ENCODE results near the gene FTO. TPM values are rescaled to one million over a fixed set of nuclear protein-coding genes. Genes with fewer than 3 reads are reported as not detected.

Gene FTO
- total RNA-seq, 1 donor from 2014 or later: 107 TPM

GRCh38 chr16:54112451-54113206 lies 408.7 kb downstream of the FTO start:
- H3K27ac Mint-ChIP-seq (ENCODE audit: unreplicated experiment): no peak overlapping the region
- no peaks in the 10 kb centered on the region for H3K27me3 Mint-ChIP-seq (ENCODE audit: low read depth)
- no peaks in the 10 kb centered on the region for H3K4me1 Mint-ChIP-seq
- H3K36me3 Mint-ChIP-seq (ENCODE audit: low read depth): peaks cover 8% of the 10 kb centered on the region
- no peaks in the 10 kb centered on the region for H3K9me3 Mint-ChIP-seq
- no peak for TF ChIP-seq CTCF (conservative IDR thresholded peaks at IDR 0.05)
- no peak overlapping the region for H3K4me3 Mint-ChIP-seq
- DNase-seq (ENCODE audit: low read depth, low spot score): no peak

GRCh38 chr16:54115558-54115957 lies 411.6 kb downstream of the FTO start:
- no peak for DNase-seq (ENCODE audit: low read depth, low spot score)

GRCh38 chr16:54116124-54116655 lies 412.2 kb downstream of the FTO start:
- no peak overlapping the region for H3K27ac Mint-ChIP-seq (ENCODE audit: unreplicated experiment)
- no peak for TF ChIP-seq CTCF (conservative IDR thresholded peaks at IDR 0.05)
- no peaks in the 10 kb centered on the region for H3K4me1 Mint-ChIP-seq
- DNase-seq (ENCODE audit: low read depth, low spot score): no peak
- no peaks in the 10 kb centered on the region for H3K27me3 Mint-ChIP-seq (ENCODE audit: low read depth)
- H3K4me3 Mint-ChIP-seq: no peak overlapping the region
- H3K36me3 Mint-ChIP-seq (ENCODE audit: low read depth): peaks cover 10% of the 10 kb centered on the region
- H3K9me3 Mint-ChIP-seq: no peaks in the 10 kb centered on the region

More at GRCh38 chr16:54115558-54115957, 411.6 kb downstream of the FTO start:
- H3K36me3 Mint-ChIP-seq (ENCODE audit: low read depth): peaks cover 10% of the 10 kb centered on the region
- H3K27me3 Mint-ChIP-seq (ENCODE audit: low read depth): no peaks in the 10 kb centered on the region
- H3K4me3 Mint-ChIP-seq: no peak overlapping the region
- TF ChIP-seq CTCF (conservative IDR thresholded peaks at IDR 0.05): no peak
- H3K9me3 Mint-ChIP-seq: no peaks in the 10 kb centered on the region
- no peak overlapping the region for H3K27ac Mint-ChIP-seq (ENCODE audit: unreplicated experiment)
- no peaks in the 10 kb centered on the region for H3K4me1 Mint-ChIP-seq

- no peak overlapping the region for H3K27ac Mint-ChIP-seq (ENCODE audit: unreplicated experiment)
- peaks cover 7% of the 10 kb centered on the region for H3K36me3 Mint-ChIP-seq (ENCODE audit: low read depth)
- H3K27me3 Mint-ChIP-seq (ENCODE audit: low read depth): no peaks in the 10 kb centered on the region
- no peaks in the 10 kb centered on the region for H3K9me3 Mint-ChIP-seq
- no peak for DNase-seq (ENCODE audit: low read depth, low spot score)
- no peaks in the 10 kb centered on the region for H3K4me1 Mint-ChIP-seq
- H3K4me3 Mint-ChIP-seq: no peak overlapping the region
- no peak for TF ChIP-seq CTCF (conservative IDR thresholded peaks at IDR 0.05)
Observed at GRCh38 chr16:54118846-54119245, 414.9 kb downstream of the FTO start.

GRCh38 chr16:54120846-54121480 lies 417.0 kb downstream of the FTO start:
- Mint-ChIP-seq H3K4me1 (no peaks in the 10 kb centered on the region), H3K27me3 (ENCODE audit: low read depth) (no peaks in the 10 kb centered on the region), H3K9me3 (no peaks in the 10 kb centered on the region), H3K27ac (ENCODE audit: unreplicated experiment) (no peak overlapping the region), H3K4me3 (no peak overlapping the region), H3K36me3 (ENCODE audit: low read depth) (peaks cover 2% of the 10 kb centered on the region)
- no peak for TF ChIP-seq CTCF (conservative IDR thresholded peaks at IDR 0.05)
- no peak for DNase-seq (ENCODE audit: low read depth, low spot score)
